Testis (tissue), 3 donors: ENCODE results near the gene LIM2. TPM values are rescaled to one million over a fixed set of nuclear protein-coding genes. Genes with fewer than 3 reads are reported as not detected.

Source experiments
- DNase-seq: peaks from one replicate; pipeline ENCODE4 v3.0.0-alpha.2; 2019
- H3K27ac ChIP-seq, 2 donors: fragments of 200-600 bp; sonication (generic); one replicate each; pipeline ENCODE4 v1.5.1; 2019
- H3K27me3 ChIP-seq: fragments of 200-600 bp; sonication (generic); one replicate; pipeline ENCODE4 v1.5.1; 2019
- H3K36me3 ChIP-seq: fragments of 200-600 bp; sonication (generic); one replicate; pipeline ENCODE4 v1.5.1; 2017; ENCODE audit warnings: low read depth; ENCODE audit errors: missing control alignments
- H3K4me1 ChIP-seq: fragments of 200-600 bp; sonication (generic); one replicate; pipeline ENCODE4 v1.5.1; 2019
- H3K4me3 ChIP-seq, 2 donors: fragments of 200-600 bp; sonication (generic); one replicate each; pipeline ENCODE4 v1.5.1; 2017 to 2019
- H3K9me3 ChIP-seq: fragments of 200-600 bp; sonication (generic); one replicate; pipeline ENCODE4 v1.5.1; 2017
- CTCF ChIP-seq, 3 experiments: fragments of 450-650 bp in 2 of 3; fragments of 200-600 bp in 1 of 3; sonication (generic) in 1 of 3; IDR thresholded peaks; one replicate each; pipeline ENCODE4 v1.5.1; 2016 to 2019; ENCODE audit warnings: antibody characterized with exemption in 3 of 3, mild to moderate bottlenecking in 2 of 3, moderate library complexity in 1 of 3
- POLR2A ChIP-seq: fragments of 450-650 bp; IDR thresholded peaks from one replicate; pipeline ENCODE4 v1.6.1; 2017; ENCODE audit warnings: antibody characterized with exemption, mild to moderate bottlenecking, moderate library complexity
- WGBS, 2 donors: methylation state at CpG; one replicate each; pipeline ENCODE4 v1.1.5; 2018; 5-methylcytosine and 5-hydroxymethylcytosine counted together
- intact Hi-C: fragments of 100-400 bp; cut with DNase I; formaldehyde crosslinking; loops from one replicate; pipeline ENCODE4 v1.15.1; 2023; ENCODE audit warnings: low total_unique reads
- polyA plus RNA-seq: library from polyadenylated mRNA; stranded (reverse); fragments of 350-450 nt; fragmentation: Illumina TruSeq; extraction: RNeasy Lipid Tissue Mini Kit (QIAGEN cat#74804); gene quantifications from one replicate; pipeline ENCODE4 v1.2.3, GENCODE V29; 2014; ENCODE audit warnings: low read depth, low replicate concordance; ENCODE audit not compliant: insufficient read depth
- total RNA-seq, 2 donors: library from RNA; depleted of rRNA; stranded (reverse); fragments of >200 nt; gene quantifications; one replicate each; pipeline ENCODE4 v1.2.3, GENCODE V29; 2016

Gene LIM2
- total and polyA plus RNA-seq, 3 donors from 2014 or later: 0.31 to 0.91 TPM; not detected in 1

GRCh38 chr19:51361239-51361638 lies 26.5 kb downstream of the LIM2 start:
- WGBS, 2 donors: 89 to 94% methylated on average over 10 to 13 of the region's 13 CpGs

GRCh38 chr19:51359294-51359693 lies 28.5 kb downstream of the LIM2 start:
- H3K27ac ChIP-seq: peak overlapping the region in 1 of 2 donors; percentile 30
- no peak overlapping the region for H3K4me3 ChIP-seq
- H3K36me3 ChIP-seq: no peaks in the 10 kb centered on the region
- 70 to 76% methylated on average over 4 of the region's 4 CpGs for WGBS, 2 donors
- no peak for TF ChIP-seq CTCF (IDR thresholded peaks at IDR 0.05)
- TF ChIP-seq POLR2A: no peak
- H3K27me3 ChIP-seq: no peaks in the 10 kb centered on the region
- intact Hi-C loops: no loop called here
- H3K9me3 ChIP-seq: no peaks in the 10 kb centered on the region
- peaks cover 4% of the 10 kb centered on the region for H3K4me1 ChIP-seq
- peak; percentile 54 for DNase-seq

More at GRCh38 chr19:51361239-51361638, 26.5 kb downstream of the LIM2 start:
- intact Hi-C loops: no loop called here
- Histone ChIP-seq H3K4me1 (peaks cover 14% of the 10 kb centered on the region), H3K4me3 (no peak overlapping the region), H3K9me3 (no peaks in the 10 kb centered on the region), H3K36me3 (no peaks in the 10 kb centered on the region), H3K27ac (no peak overlapping the region), H3K27me3 (no peaks in the 10 kb centered on the region)
- no peak for DNase-seq
- TF ChIP-seq POLR2A: no peak
- TF ChIP-seq CTCF (IDR thresholded peaks at IDR 0.05): no peak

- H3K27me3 ChIP-seq: no peaks in the 10 kb centered on the region
- H3K36me3 ChIP-seq: no peaks in the 10 kb centered on the region
- H3K9me3 ChIP-seq: no peaks in the 10 kb centered on the region
- intact Hi-C loops: no loop called here
- DNase-seq: no peak
- H3K4me3 ChIP-seq: no peak overlapping the region
- WGBS, 2 donors: 88 to 91% methylated on average over 7 of the region's 7 CpGs
- peaks cover 4% of the 10 kb centered on the region for H3K4me1 ChIP-seq
- H3K27ac ChIP-seq: no peak overlapping the region
- TF ChIP-seq CTCF (IDR thresholded peaks at IDR 0.05) (no peak), POLR2A (no peak)
These were observed 29.8 kb downstream of the LIM2 start for GRCh38 chr19:51357952-51358351.

- DNase-seq: no peak
- Histone ChIP-seq H3K9me3 (no peaks in the 10 kb centered on the region), H3K27me3 (no peaks in the 10 kb centered on the region), H3K4me1 (peaks cover 4% of the 10 kb centered on the region), H3K36me3 (no peaks in the 10 kb centered on the region), H3K27ac (no peak overlapping the region), H3K4me3 (no peak overlapping the region)
- WGBS, 2 donors: 92 to 94% methylated on average over 10 of the region's 10 CpGs
- intact Hi-C loops: no loop called here
- no peak for TF ChIP-seq POLR2A
- no peak for TF ChIP-seq CTCF (IDR thresholded peaks at IDR 0.05)
These were observed 31.5 kb downstream of the LIM2 start for GRCh38 chr19:51356159-51356801.

- peak; percentile 87 for DNase-seq
- H3K4me1 ChIP-seq: peaks cover 4% of the 10 kb centered on the region
- WGBS, 2 donors: 39 to 48% methylated on average over 8 of the region's 8 CpGs
- H3K27me3 ChIP-seq: no peaks in the 10 kb centered on the region
- H3K27ac ChIP-seq: peak overlapping the region; percentile 81 to 88
- TF ChIP-seq POLR2A (no peak), CTCF (IDR thresholded peaks at IDR 0.05) (no peak)
- no peak overlapping the region for H3K4me3 ChIP-seq
- intact Hi-C loops: no loop called here
- no peaks in the 10 kb centered on the region for H3K9me3 ChIP-seq
- no peaks in the 10 kb centered on the region for H3K36me3 ChIP-seq
These were observed 33.0 kb downstream of the LIM2 start for GRCh38 chr19:51354742-51355148.
